GM12878 (cell line): ENCODE measurements around the gene CALN1. TPM values are rescaled to one million over a fixed set of nuclear protein-coding genes. Genes with fewer than 3 reads are reported as not detected.

Experiments used
- ATAC-seq: fragments of 200-7000 bp; cut with Tn5 transposase; 3 replicates; pipeline ENCODE4 v1.9.1; 2020; ENCODE audit warnings: mild to moderate bottlenecking, moderate library complexity
- BruUV-seq: library from RNA; stranded (reverse); fragments of 400-500 nt; replicated peaks from 2 replicates; lab custom pipeline; 2021; lab: Mats Ljungman, UMichigan
- CTCF ChIA-PET: fragments of 300-600 bp; sonication (Branson Sonifier 250); formaldehyde crosslinking; extraction: SDS; loops from one replicate; lab custom pipeline; 2021; ENCODE audit warnings: inconsistent platforms; lab: Yijun Ruan, JAX
- POLR2A ChIA-PET: fragments of 350-600 bp; formaldehyde crosslinking; extraction: SDS; loops from one replicate; lab custom pipeline; 2021; ENCODE audit warnings: inconsistent platforms; lab: Charles Lee
- RAD21 ChIA-PET: fragments of 300-600 bp; sonication (Branson Sonifier 250); formaldehyde crosslinking; loops from one replicate; lab custom pipeline; 2023; ENCODE audit warnings: antibody characterized with exemption; ENCODE audit not compliant: unreplicated experiment; lab: Charles Lee
- SMC1A ChIA-PET: fragments of 300-600 bp; sonication (Branson Sonifier 250); formaldehyde crosslinking; loops from one replicate; lab custom pipeline; 2023; ENCODE audit not compliant: unreplicated experiment, uncharacterized antibody; lab: Charles Lee
- DNase-seq: peaks from one replicate; pipeline ENCODE4 v3.0.0-alpha.2; 2011; ENCODE audit warnings: low read depth, low spot score
- FAIRE-seq: peaks from 3 replicates; lab custom pipeline; 2011; peaks lifted over from hg19 to GRCh38; lab: Jason Lieb, UNC
- H2AFZ ChIP-seq: 2 replicates; pipeline ENCODE4 v1.6.0; 2011; ENCODE audit warnings: low read depth, low read length, control low read depth; ENCODE audit not compliant: control insufficient read depth
- H3K27ac ChIP-seq: 2 replicates; pipeline ENCODE4 v1.5.1; 2011; ENCODE audit warnings: control low read depth; ENCODE audit not compliant: control insufficient read depth, insufficient read depth
- H3K27me3 ChIP-seq, 2 experiments: replicated peaks in 1 of 2; 2 replicates each; pipeline versions ENCODE4 v1.6.0 to v1.6.1; 2011; ENCODE audit warnings: low read length in 1 of 2; ENCODE audit not compliant: control insufficient read depth in 2 of 2, insufficient read depth in 2 of 2
- H3K36me3 ChIP-seq, 2 experiments: 2 replicates each; pipeline ENCODE4 v1.5.1; 2011; ENCODE audit warnings: low read length in 1 of 2; ENCODE audit not compliant: control insufficient read depth in 2 of 2, insufficient read depth in 2 of 2
- H3K4me1 ChIP-seq: 2 replicates; pipeline ENCODE4 v1.6.1; 2011; ENCODE audit warnings: mild to moderate bottlenecking, low read length, moderate library complexity, mixed read lengths; ENCODE audit not compliant: control insufficient read depth, insufficient read depth
- H3K4me2 ChIP-seq: 2 replicates; pipeline ENCODE4 v1.6.0; 2011; ENCODE audit warnings: control low read depth; ENCODE audit not compliant: control insufficient read depth, insufficient read depth
- H3K4me3 ChIP-seq: fragments of 200-600 bp; sonication (generic); 2 replicates; pipeline ENCODE4 v1.5.1; 2016
- H3K79me2 ChIP-seq: 2 replicates; pipeline ENCODE4 v1.6.0; 2011; ENCODE audit warnings: low read length; ENCODE audit not compliant: control insufficient read depth, insufficient read depth
- H3K9ac ChIP-seq: 2 replicates; pipeline ENCODE4 v1.8.0; 2011; ENCODE audit warnings: low read length, control low read depth, mixed read lengths; ENCODE audit not compliant: control insufficient read depth, insufficient read depth
- H3K9me3 ChIP-seq: replicated peaks from 3 replicates; pipeline ENCODE4 v1.5.1; 2011; ENCODE audit warnings: mild to moderate bottlenecking, low read length; ENCODE audit not compliant: control insufficient read depth, insufficient read depth
- H4K20me1 ChIP-seq: 2 replicates; pipeline ENCODE4 v1.6.0; 2011; ENCODE audit not compliant: control insufficient read depth, insufficient read depth
- BCL3 ChIP-seq: IDR thresholded peaks from 2 replicates; pipeline ENCODE4 v1.6.1; 2011; ENCODE audit warnings: borderline replicate concordance, low read depth, mild to moderate bottlenecking, moderate library complexity, low read length; ENCODE audit not compliant: insufficient read depth, poor library complexity, severe bottlenecking
- BCLAF1 ChIP-seq: fragments of 450-650 bp; IDR thresholded peaks from 2 replicates; pipeline ENCODE4 v1.6.1; 2017; ENCODE audit warnings: antibody characterized with exemption, mild to moderate bottlenecking, moderate library complexity
- BRCA1 ChIP-seq: IDR thresholded peaks from 2 replicates; pipeline ENCODE4 v1.6.1; 2011; ENCODE audit warnings: low read depth, low read length, improper control_type of control experiment
- HSF1 ChIP-seq: fragments of 150-350 bp; IDR thresholded peaks from 2 replicates; pipeline ENCODE4 v1.6.1; 2014; ENCODE audit warnings: mild to moderate bottlenecking, low read depth, low read length
- IKZF1 ChIP-seq: fragments of 450-650 bp; conservative IDR thresholded peaks from 2 replicates; pipeline ENCODE4 v1.6.1; 2017; ENCODE audit warnings: antibody characterized with exemption, mild to moderate bottlenecking
- MAX ChIP-seq: IDR thresholded peaks from 2 replicates; pipeline ENCODE4 v1.6.1; 2012; ENCODE audit warnings: low read depth, low read length, improper control_type of control experiment
- PAX8 ChIP-seq: fragments of 450-650 bp; IDR thresholded peaks from 2 replicates; pipeline ENCODE4 v1.6.1; 2017; ENCODE audit warnings: mild to moderate bottlenecking, moderate library complexity
- RUNX3 ChIP-seq: IDR thresholded peaks from 2 replicates; pipeline ENCODE4 v1.6.1; 2012; ENCODE audit warnings: low read length, inconsistent platforms
- WRNIP1 ChIP-seq: IDR thresholded peaks from 2 replicates; pipeline ENCODE4 v1.6.1; 2011; ENCODE audit warnings: low read depth, low read length, improper control_type of control experiment, borderline replicate concordance
- ZNF24 ChIP-seq: fragments of 450-650 bp; IDR thresholded peaks from 2 replicates; pipeline ENCODE4 v1.6.1; 2017; ENCODE audit warnings: antibody characterized with exemption, mild to moderate bottlenecking
- WGBS: methylation state at CpG from one replicate; pipeline ENCODE4 v1.1.6; 2016; ENCODE audit warnings: low lambda C conversion rate; ENCODE audit not compliant: insufficient replicate concordance, insufficient coverage; ENCODE audit errors: missing lambda C conversion rate; 5-methylcytosine and 5-hydroxymethylcytosine counted together
- in situ Hi-C: fragments of 300-500 bp; cut with MboI; formaldehyde crosslinking; loops from 9 replicates; pipeline ENCODE4 v1.14.3; 2018; ENCODE audit warnings: mixed read lengths
- intact Hi-C: fragments of 100-400 bp; cut with micrococcal nuclease; formaldehyde crosslinking; loops from one replicate; pipeline ENCODE4 v1.14.2; 2022; ENCODE audit not compliant: unreplicated experiment
- polyA plus RNA-seq, 11 experiments: library from polyadenylated mRNA; depleted of rRNA in 4 of 11; unstranded in 6 of 11; stranded (reverse) in 5 of 11; fragments of >200 nt; fragmentation: Nextera tagmentation in 4 of 11; fragmentation: Illumina TruSeq in 1 of 11; extraction: Ambion mirVana in 4 of 11; extraction: Trizol in 1 of 11; gene quantifications; 1 replicate in 1 of 11; 2 replicates in 10 of 11; pipeline versions ENCODE4 v1.2.1 to v1.2.3, GENCODE V29; 2011 to 2016; ENCODE audit warnings: inconsistent platforms in 2 of 11, missing spikeins in 2 of 11, low read depth in 1 of 11
- total RNA-seq, 4 experiments: library from RNA; depleted of rRNA in 3 of 4; stranded (reverse); fragments of >200 nt in 3 of 4; fragmentation: Illumina TruSeq in 1 of 4; extraction: Trizol in 1 of 4; gene quantifications; 2 replicates each; pipeline versions ENCODE4 v1.2.1 to v1.2.3, GENCODE V29; 2013 to 2021
- TF ChIP-seq, protein P1 (sequence below): fragments of 450-650 bp; IDR thresholded peaks from 2 replicates; pipeline ENCODE4 v1.6.1; 2016; ENCODE audit warnings: mild to moderate bottlenecking
- TF ChIP-seq, protein P2 (sequence below): fragments of 450-650 bp; IDR thresholded peaks from 2 replicates; pipeline ENCODE4 v1.6.1; 2017; ENCODE audit warnings: mild to moderate bottlenecking, moderate library complexity

CALN1 gene
- total and polyA plus RNA-seq, 10 of the 15 experiments (the other 5 are each of a cell fraction or from before 2014, with no cell fraction given), result 0.48 to 15.3 (median 1.6) TPM

GRCh38 chr7:72106405-72106804 is 305.7 kb downstream of the CALN1 start:
- SMC1A ChIA-PET, result no interaction called here
- no peak for ATAC-seq
- TF ChIP-seq PAX8 (no peak), BRCA1 (no peak), MAX (no peak), IKZF1 (no peak), BCLAF1 (no peak), HSF1 (no peak), WRNIP1 (no peak), ZNF24 (no peak), RUNX3 (no peak), BCL3 (no peak)
- TF ChIP-seq, protein P1, sequence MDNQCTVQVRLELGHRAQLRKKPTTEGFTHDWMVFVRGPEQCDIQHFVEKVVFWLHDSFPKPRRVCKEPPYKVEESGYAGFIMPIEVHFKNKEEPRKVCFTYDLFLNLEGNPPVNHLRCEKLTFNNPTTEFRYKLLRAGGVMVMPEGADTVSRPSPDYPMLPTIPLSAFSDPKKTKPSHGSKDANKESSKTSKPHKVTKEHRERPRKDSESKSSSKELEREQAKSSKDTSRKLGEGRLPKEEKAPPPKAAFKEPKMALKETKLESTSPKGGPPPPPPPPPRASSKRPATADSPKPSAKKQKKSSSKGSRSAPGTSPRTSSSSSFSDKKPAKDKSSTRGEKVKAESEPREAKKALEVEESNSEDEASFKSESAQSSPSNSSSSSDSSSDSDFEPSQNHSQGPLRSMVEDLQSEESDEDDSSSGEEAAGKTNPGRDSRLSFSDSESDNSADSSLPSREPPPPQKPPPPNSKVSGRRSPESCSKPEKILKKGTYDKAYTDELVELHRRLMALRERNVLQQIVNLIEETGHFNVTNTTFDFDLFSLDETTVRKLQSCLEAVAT, result no peak
- TF ChIP-seq, protein P2, sequence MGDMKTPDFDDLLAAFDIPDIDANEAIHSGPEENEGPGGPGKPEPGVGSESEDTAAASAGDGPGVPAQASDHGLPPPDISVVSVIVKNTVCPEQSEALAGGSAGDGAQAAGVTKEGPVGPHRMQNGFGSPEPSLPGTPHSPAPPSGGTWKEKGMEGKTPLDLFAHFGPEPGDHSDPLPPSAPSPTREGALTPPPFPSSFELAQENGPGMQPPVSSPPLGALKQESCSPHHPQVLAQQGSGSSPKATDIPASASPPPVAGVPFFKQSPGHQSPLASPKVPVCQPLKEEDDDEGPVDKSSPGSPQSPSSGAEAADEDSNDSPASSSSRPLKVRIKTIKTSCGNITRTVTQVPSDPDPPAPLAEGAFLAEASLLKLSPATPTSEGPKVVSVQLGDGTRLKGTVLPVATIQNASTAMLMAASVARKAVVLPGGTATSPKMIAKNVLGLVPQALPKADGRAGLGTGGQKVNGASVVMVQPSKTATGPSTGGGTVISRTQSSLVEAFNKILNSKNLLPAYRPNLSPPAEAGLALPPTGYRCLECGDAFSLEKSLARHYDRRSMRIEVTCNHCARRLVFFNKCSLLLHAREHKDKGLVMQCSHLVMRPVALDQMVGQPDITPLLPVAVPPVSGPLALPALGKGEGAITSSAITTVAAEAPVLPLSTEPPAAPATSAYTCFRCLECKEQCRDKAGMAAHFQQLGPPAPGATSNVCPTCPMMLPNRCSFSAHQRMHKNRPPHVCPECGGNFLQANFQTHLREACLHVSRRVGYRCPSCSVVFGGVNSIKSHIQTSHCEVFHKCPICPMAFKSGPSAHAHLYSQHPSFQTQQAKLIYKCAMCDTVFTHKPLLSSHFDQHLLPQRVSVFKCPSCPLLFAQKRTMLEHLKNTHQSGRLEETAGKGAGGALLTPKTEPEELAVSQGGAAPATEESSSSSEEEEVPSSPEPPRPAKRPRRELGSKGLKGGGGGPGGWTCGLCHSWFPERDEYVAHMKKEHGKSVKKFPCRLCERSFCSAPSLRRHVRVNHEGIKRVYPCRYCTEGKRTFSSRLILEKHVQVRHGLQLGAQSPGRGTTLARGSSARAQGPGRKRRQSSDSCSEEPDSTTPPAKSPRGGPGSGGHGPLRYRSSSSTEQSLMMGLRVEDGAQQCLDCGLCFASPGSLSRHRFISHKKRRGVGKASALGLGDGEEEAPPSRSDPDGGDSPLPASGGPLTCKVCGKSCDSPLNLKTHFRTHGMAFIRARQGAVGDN, result no peak

More at GRCh38 chr7:72106405-72106804, 305.7 kb downstream of the CALN1 start:
- CTCF ChIA-PET, result no interaction called here
- H3K27me3 ChIP-seq, result no peaks in the 10 kb centered on the region
- 0% methylated on average over 1 of the region's 1 CpG for WGBS
- no TSS peak for BruUV-seq
- H3K9ac ChIP-seq, result no peak overlapping the region
- H4K20me1 ChIP-seq, result no peaks in the 10 kb centered on the region
- POLR2A ChIA-PET, result no interaction called here
- in situ Hi-C loops (no loop called here), intact Hi-C loops (no loop called here)
- FAIRE-seq, result no peak
- H3K4me2 ChIP-seq, result no peak overlapping the region
- no peaks in the 10 kb centered on the region; the same call in 2 of the 3 replicates for H3K9me3 ChIP-seq
- H2AFZ ChIP-seq, result no peak overlapping the region
- RAD21 ChIA-PET, result no interaction called here
- no peaks in the 10 kb centered on the region for H3K4me1 ChIP-seq
- no peaks in the 10 kb centered on the region for H3K79me2 ChIP-seq
- H3K4me3 ChIP-seq, result no peak overlapping the region
- H3K27ac ChIP-seq, result no peak overlapping the region
- no peaks in the 10 kb centered on the region for H3K36me3 ChIP-seq
- DNase-seq, result no peak
